Limb (tissue), 2 donors: ENCODE data around the gene KCNG4.

Experiments
- DNase-seq, 2 donors: peaks; one replicate each; pipeline ENCODE4 v3.0.0-alpha.2; 2016; ENCODE audit errors: extremely low spot score in 2 of 2

KCNG4 gene

GRCh38 chr16:84239909-84240308, at the start of gene KCNG4:
Gene KCNG4, minus strand, starts transcription at chr16:84240012. Its CDS starts 2,527 bp downstream, at chr16:84237485.
- peak in 1 of 2 donors; percentile 49 for DNase-seq

- no peak for DNase-seq
Observed at GRCh38 chr16:84288902-84289301, 49.1 kb upstream of the KCNG4 start.

- DNase-seq = no peak
Observed at GRCh38 chr16:84286578-84287240, 46.9 kb upstream of the KCNG4 start.

- DNase-seq = no peak
Observed at GRCh38 chr16:84284154-84284722, 44.4 kb upstream of the KCNG4 start.

GRCh38 chr16:84283314-84284153, 43.7 kb upstream of the KCNG4 start:
- DNase-seq = no peak

GRCh38 chr16:84282533-84282932, 42.7 kb upstream of the KCNG4 start:
- no peak for DNase-seq

GRCh38 chr16:84281074-84281473, 41.3 kb upstream of the KCNG4 start:
- DNase-seq = no peak

GRCh38 chr16:84279881-84280280, 40.1 kb upstream of the KCNG4 start:
- DNase-seq = no peak

GRCh38 chr16:84278968-84279367, 39.2 kb upstream of the KCNG4 start:
- DNase-seq = no peak

GRCh38 chr16:84278333-84278732, 38.5 kb upstream of the KCNG4 start:
- DNase-seq = no peak

- DNase-seq = peak; percentile 57 to 76
Observed at GRCh38 chr16:84277244-84277823, 37.5 kb upstream of the KCNG4 start.

- DNase-seq = no peak
Observed at GRCh38 chr16:84275585-84276151, 35.9 kb upstream of the KCNG4 start.

GRCh38 chr16:84274515-84274914, 34.7 kb upstream of the KCNG4 start:
- DNase-seq = no peak

- DNase-seq = no peak
Observed at GRCh38 chr16:84272740-84273320, 33.0 kb upstream of the KCNG4 start.

GRCh38 chr16:84271866-84272265, 32.1 kb upstream of the KCNG4 start:
- DNase-seq = no peak

- no peak for DNase-seq
Observed at GRCh38 chr16:84271037-84271436, 31.2 kb upstream of the KCNG4 start.

GRCh38 chr16:84270531-84270930, 30.7 kb upstream of the KCNG4 start:
- no peak for DNase-seq

GRCh38 chr16:84270071-84270470, 30.3 kb upstream of the KCNG4 start:
- no peak for DNase-seq

- no peak for DNase-seq
Observed at GRCh38 chr16:84268291-84269040, 28.7 kb upstream of the KCNG4 start.

GRCh38 chr16:84267380-84267779, 27.6 kb upstream of the KCNG4 start:
- no peak for DNase-seq

- DNase-seq = peak in 1 of 2 donors; percentile 54
Observed at GRCh38 chr16:84266451-84266850, 26.6 kb upstream of the KCNG4 start.
